HG02588 (cell line): ENCODE results near the gene KRTAP3-3.
"Not testable (repeated sequence)": the region's sequence is repeated elsewhere in the genome, so short reads cannot be mapped to it uniquely, and the experiment has no call there.

Experiments
- ATAC-seq: cut with Tn5 transposase; IDR thresholded peaks from one replicate; pipeline ENCODE4 v1.9.1; 2021; ENCODE audit warnings: mild to moderate bottlenecking, moderate library complexity; ENCODE audit not compliant: unreplicated experiment

The KRTAP3-3 gene

GRCh38 chr17:40993839-40994238 is at the start of gene KRTAP3-3:
Gene KRTAP3-3, minus strand, starts transcription at chr17:40994164. Its CDS starts 67 bp downstream, at chr17:40994097.
- ATAC-seq = no peak

GRCh38 chr17:41042953-41043352 is 49.0 kb upstream of the KRTAP3-3 start:
- ATAC-seq = no peak

GRCh38 chr17:41040783-41041571 is 47.0 kb upstream of the KRTAP3-3 start, which contains the start of gene KRTAP1-1:
Gene KRTAP1-1, minus strand, starts transcription at chr17:41041450. Its CDS starts 53 bp downstream, at chr17:41041397.
- ATAC-seq = not testable (repeated sequence)

GRCh38 chr17:41037853-41038350 is 43.9 kb upstream of the KRTAP3-3 start:
- no peak for ATAC-seq

GRCh38 chr17:41034346-41034935 is 40.5 kb upstream of the KRTAP3-3 start, which contains the start of gene KRTAP1-3:
Gene KRTAP1-3, minus strand, starts transcription at chr17:41034874. Its CDS starts 53 bp downstream, at chr17:41034821.
- not testable (repeated sequence) for ATAC-seq

- ATAC-seq = no peak
Observed at GRCh38 chr17:41029633-41030245, 35.8 kb upstream of the KRTAP3-3 start, which contains the start of gene KRTAP1-4. Gene KRTAP1-4, minus strand, starts transcription at chr17:41030195. Its CDS starts 117 bp downstream, at chr17:41030078.

- ATAC-seq = no peak
Observed at GRCh38 chr17:41026715-41027471, 32.9 kb upstream of the KRTAP3-3 start, which contains the start of gene KRTAP1-5. Gene KRTAP1-5, minus strand, starts transcription at chr17:41027208. Its CDS starts 53 bp downstream, at chr17:41027155.

- ATAC-seq = no peak
Observed at GRCh38 chr17:41024697-41025096, 30.7 kb upstream of the KRTAP3-3 start.

- no peak for ATAC-seq
Observed at GRCh38 chr17:41020336-41020735, 26.4 kb upstream of the KRTAP3-3 start.

- ATAC-seq = no peak
Observed at GRCh38 chr17:41019415-41019814, 25.5 kb upstream of the KRTAP3-3 start.

- no peak for ATAC-seq
Observed at GRCh38 chr17:41018541-41018940, 24.6 kb upstream of the KRTAP3-3 start.

- ATAC-seq = no peak
Observed at GRCh38 chr17:41016578-41017215, 22.7 kb upstream of the KRTAP3-3 start.

- no peak for ATAC-seq
Observed at GRCh38 chr17:41015454-41015853, 21.5 kb upstream of the KRTAP3-3 start.

- no peak for ATAC-seq
Observed at GRCh38 chr17:41013606-41014005, 19.6 kb upstream of the KRTAP3-3 start.

GRCh38 chr17:41013181-41013580 is 19.2 kb upstream of the KRTAP3-3 start:
- no peak for ATAC-seq

- ATAC-seq = no peak
Observed at GRCh38 chr17:41012326-41013120, 18.6 kb upstream of the KRTAP3-3 start.

GRCh38 chr17:41010441-41010840 is 16.5 kb upstream of the KRTAP3-3 start:
- no peak for ATAC-seq

- ATAC-seq = no peak
Observed at GRCh38 chr17:41009936-41010335, 16.0 kb upstream of the KRTAP3-3 start.

GRCh38 chr17:41009301-41009760 is 15.4 kb upstream of the KRTAP3-3 start:
- ATAC-seq = no peak
